Neutrophil (primary cell): ENCODE measurements around the gene DMRT3.

Source experiments
- H3K27ac ChIP-seq: fragments of 200-600 bp; sonication (generic); 2 replicates; pipeline ENCODE4 v1.5.1; 2016; ENCODE audit warnings: mild to moderate bottlenecking, moderate library complexity
- H3K27me3 ChIP-seq: fragments of 200-600 bp; sonication (generic); 2 replicates; pipeline ENCODE4 v1.6.0; 2016; ENCODE audit warnings: mild to moderate bottlenecking
- H3K36me3 ChIP-seq: fragments of 200-600 bp; sonication (generic); 2 replicates; pipeline ENCODE4 v1.5.1; 2017
- H3K4me1 ChIP-seq, 2 experiments: fragments of 200-600 bp in 1 of 2; sonication (generic) in 1 of 2; 1 replicate in 1 of 2; 2 replicates in 1 of 2; pipeline versions ENCODE4 v1.5.1 to v1.6.1; 2013 to 2016; ENCODE audit warnings: low read depth in 1 of 2, low read length in 1 of 2, mild to moderate bottlenecking in 1 of 2, moderate library complexity in 1 of 2; ENCODE audit not compliant: control insufficient read depth in 1 of 2, insufficient read depth in 1 of 2
- H3K4me3 ChIP-seq, 2 experiments: fragments of 200-600 bp in 1 of 2; sonication (generic) in 1 of 2; 1 replicate in 1 of 2; 2 replicates in 1 of 2; pipeline ENCODE4 v1.5.1; 2013 to 2016; ENCODE audit warnings: low read depth in 1 of 2, low read length in 1 of 2, mild to moderate bottlenecking in 1 of 2, moderate library complexity in 1 of 2
- H3K9me3 ChIP-seq: fragments of 200-600 bp; sonication (generic); 2 replicates; pipeline ENCODE4 v1.5.1; 2016
- CTCF ChIP-seq: fragments of 200-600 bp; sonication (generic); IDR thresholded peaks from 2 replicates; pipeline ENCODE4 v1.5.1; 2016; ENCODE audit warnings: antibody characterized with exemption

The DMRT3 gene

GRCh38 chr9:952546-952945 is 23.9 kb upstream of the DMRT3 start:
- H3K36me3 ChIP-seq: no peaks in the 10 kb centered on the region
- peaks cover 96% of the 10 kb centered on the region for H3K27me3 ChIP-seq
- no peak overlapping the region for H3K27ac ChIP-seq
- no peak for TF ChIP-seq CTCF
- H3K4me1 ChIP-seq: no peaks in the 10 kb centered on the region
- no peaks in the 10 kb centered on the region for H3K9me3 ChIP-seq
- H3K4me3 ChIP-seq: no peak overlapping the region

- no peak for TF ChIP-seq CTCF
- Histone ChIP-seq H3K4me1 (no peaks in the 10 kb centered on the region), H3K36me3 (no peaks in the 10 kb centered on the region), H3K27ac (no peak overlapping the region), H3K27me3 (peaks cover 98% of the 10 kb centered on the region), H3K9me3 (no peaks in the 10 kb centered on the region), H3K4me3 (no peak overlapping the region)
Observed at GRCh38 chr9:959105-959504, 17.4 kb upstream of the DMRT3 start.

- TF ChIP-seq CTCF: no peak
- peaks cover 98% of the 10 kb centered on the region for H3K27me3 ChIP-seq
- no peaks in the 10 kb centered on the region for H3K9me3 ChIP-seq
- H3K36me3 ChIP-seq: no peaks in the 10 kb centered on the region
- H3K27ac ChIP-seq: no peak overlapping the region
- no peaks in the 10 kb centered on the region for H3K4me1 ChIP-seq
- H3K4me3 ChIP-seq: no peak overlapping the region
Observed at GRCh38 chr9:959914-960313, 16.5 kb upstream of the DMRT3 start.

GRCh38 chr9:962023-962422 is 14.4 kb upstream of the DMRT3 start:
- Histone ChIP-seq H3K27me3 (peaks cover 100% of the 10 kb centered on the region), H3K4me3 (no peak overlapping the region), H3K9me3 (no peaks in the 10 kb centered on the region), H3K27ac (no peak overlapping the region), H3K36me3 (no peaks in the 10 kb centered on the region), H3K4me1 (no peaks in the 10 kb centered on the region)
- no peak for TF ChIP-seq CTCF

GRCh38 chr9:965497-965896 is 11.0 kb upstream of the DMRT3 start:
- H3K27ac ChIP-seq: no peak overlapping the region
- no peaks in the 10 kb centered on the region for H3K36me3 ChIP-seq
- no peak overlapping the region for H3K4me3 ChIP-seq
- peaks cover 100% of the 10 kb centered on the region for H3K27me3 ChIP-seq
- TF ChIP-seq CTCF: no peak
- no peaks in the 10 kb centered on the region for H3K4me1 ChIP-seq
- H3K9me3 ChIP-seq: peaks cover 4% of the 10 kb centered on the region

GRCh38 chr9:966870-967269 is 9.6 kb upstream of the DMRT3 start:
- peaks cover 100% of the 10 kb centered on the region for H3K27me3 ChIP-seq
- no peaks in the 10 kb centered on the region for H3K36me3 ChIP-seq
- peaks cover 0 to 9% of the 10 kb centered on the region in 2 experiments for H3K4me1 ChIP-seq
- TF ChIP-seq CTCF: no peak
- H3K9me3 ChIP-seq: peaks cover 4% of the 10 kb centered on the region
- no peak overlapping the region for H3K4me3 ChIP-seq
- no peak overlapping the region for H3K27ac ChIP-seq
